GM18499 (cell line): ENCODE results near the gene TENM4.
A peak's percentile ranks its signal among the peaks of the same experiment; 100 is the strongest.

Source experiments
- ATAC-seq: cut with Tn5 transposase; IDR thresholded peaks from one replicate; pipeline ENCODE4 v1.9.1; 2021; ENCODE audit warnings: moderate number of reproducible peaks; ENCODE audit not compliant: insufficient read depth, unreplicated experiment

Gene TENM4

GRCh38 chr11:79440571-79441460 lies at the start of gene TENM4:
TSS of gene TENM4 (minus strand) at chr11:79441030. CDS start at chr11:79069944, 371,086 bp downstream.
- ATAC-seq = no peak

GRCh38 chr11:79488286-79488685 lies 47.5 kb upstream of the TENM4 start:
- no peak for ATAC-seq

DNA sequence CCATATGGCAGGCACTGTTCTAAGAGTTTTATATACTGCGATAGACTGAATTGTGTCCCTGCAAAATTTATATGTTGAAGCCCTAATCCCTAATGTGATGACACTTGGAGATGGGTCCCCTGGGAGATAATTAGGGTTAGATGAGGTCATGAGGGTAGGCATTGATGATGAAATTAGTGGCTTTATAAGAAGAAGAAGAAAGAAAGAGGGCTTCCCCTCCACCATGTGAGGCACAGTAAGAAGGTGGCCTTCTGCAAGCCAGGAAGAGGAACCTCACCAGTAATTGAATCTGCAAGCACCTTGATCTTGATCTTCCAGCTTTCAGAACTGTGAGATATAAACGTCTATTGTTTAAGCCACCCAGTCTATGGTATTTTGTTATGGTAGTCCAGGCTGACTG lies 46.6 kb upstream of the TENM4 start:
- no peak for ATAC-seq

- no peak for ATAC-seq
Observed at GRCh38 chr11:79486242-79486984, 45.6 kb upstream of the TENM4 start.

- ATAC-seq = no peak
Observed at GRCh38 chr11:79485694-79486093, 44.9 kb upstream of the TENM4 start.

GRCh38 chr11:79484872-79485271 lies 44.0 kb upstream of the TENM4 start:
- no peak for ATAC-seq

DNA sequence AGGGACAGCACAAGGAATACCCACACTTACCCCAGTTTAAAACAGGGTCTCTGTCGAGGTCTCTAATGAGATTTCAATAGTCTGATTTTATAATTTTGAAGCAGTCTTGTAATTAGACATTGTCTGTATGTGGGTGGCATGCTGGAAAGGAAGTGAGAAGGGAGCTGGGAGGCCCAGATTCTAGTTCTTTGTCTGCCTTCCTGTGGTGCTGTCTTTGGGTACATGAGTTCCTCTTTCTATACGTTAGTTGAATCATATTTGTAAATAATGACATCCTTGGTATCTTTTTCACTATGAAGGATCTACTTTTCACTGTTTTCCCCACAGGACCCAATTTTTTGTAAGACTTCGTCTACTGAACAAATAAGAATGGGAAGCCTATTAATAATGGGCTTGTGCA lies 42.0 kb upstream of the TENM4 start:
- ATAC-seq = peak; percentile 86

- ATAC-seq = peak; percentile 35
Observed at GRCh38 chr11:79481795-79482194, 41.0 kb upstream of the TENM4 start.

- no peak for ATAC-seq
Observed at GRCh38 chr11:79480864-79481263, 40.0 kb upstream of the TENM4 start.

DNA sequence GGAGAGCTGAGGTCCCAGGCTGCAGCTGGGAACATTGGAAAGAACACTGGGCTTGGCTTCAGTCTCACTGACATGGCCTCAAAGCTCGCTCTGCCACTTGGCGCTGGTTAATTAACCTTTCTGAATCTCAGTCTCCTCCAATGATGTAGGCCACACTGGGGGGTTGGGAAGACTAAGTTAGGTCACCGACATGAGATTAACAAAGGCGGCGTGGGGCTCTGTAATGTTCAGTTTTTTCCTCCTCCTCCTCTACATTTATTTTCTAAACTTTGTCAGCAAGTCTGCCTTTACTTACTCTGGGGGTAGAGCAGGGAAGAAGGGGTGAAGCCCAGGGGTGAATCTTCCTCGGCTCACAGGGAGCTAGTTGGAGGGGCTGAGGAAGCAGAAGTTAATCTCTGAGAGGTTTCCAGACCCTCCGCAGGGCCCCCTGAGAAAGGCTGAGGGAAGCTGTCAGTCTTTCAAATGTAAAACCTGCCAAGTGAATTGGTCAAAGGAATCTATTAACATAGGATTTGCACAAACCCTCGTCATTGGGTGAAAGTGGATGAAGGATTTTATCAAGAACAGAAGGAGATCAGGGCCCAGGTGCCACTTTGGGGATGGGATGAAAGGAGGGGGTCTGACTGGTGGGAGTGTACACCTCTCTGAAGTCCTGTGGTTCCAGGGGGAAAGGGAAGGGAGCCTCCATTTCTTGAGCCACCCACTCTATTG lies 32.1 kb upstream of the TENM4 start:
- no peak for ATAC-seq

- ATAC-seq = no peak
Observed at GRCh38 chr11:79471071-79471844, 30.4 kb upstream of the TENM4 start.

- ATAC-seq = no peak
Observed at GRCh38 chr11:79470161-79470560, 29.3 kb upstream of the TENM4 start.

DNA sequence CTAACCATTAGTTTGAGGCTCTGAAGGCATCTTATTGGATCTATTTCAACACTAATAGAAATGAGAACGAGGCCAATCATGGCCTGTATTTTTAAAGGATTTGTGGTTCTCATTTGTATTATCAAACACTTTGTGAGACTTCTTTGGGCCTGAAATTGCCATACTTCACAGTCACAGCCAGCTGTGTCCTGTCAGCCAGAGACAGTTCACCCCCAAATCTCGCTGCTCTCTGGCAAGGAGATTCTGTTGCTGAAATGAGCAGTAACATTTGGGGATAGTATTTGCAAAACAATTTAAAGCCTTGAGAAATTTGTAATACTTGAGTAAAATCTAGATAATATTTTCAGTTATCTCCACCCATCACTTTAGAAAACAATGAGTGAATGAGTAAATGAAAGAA lies 26.9 kb upstream of the TENM4 start:
- ATAC-seq = no peak

DNA sequence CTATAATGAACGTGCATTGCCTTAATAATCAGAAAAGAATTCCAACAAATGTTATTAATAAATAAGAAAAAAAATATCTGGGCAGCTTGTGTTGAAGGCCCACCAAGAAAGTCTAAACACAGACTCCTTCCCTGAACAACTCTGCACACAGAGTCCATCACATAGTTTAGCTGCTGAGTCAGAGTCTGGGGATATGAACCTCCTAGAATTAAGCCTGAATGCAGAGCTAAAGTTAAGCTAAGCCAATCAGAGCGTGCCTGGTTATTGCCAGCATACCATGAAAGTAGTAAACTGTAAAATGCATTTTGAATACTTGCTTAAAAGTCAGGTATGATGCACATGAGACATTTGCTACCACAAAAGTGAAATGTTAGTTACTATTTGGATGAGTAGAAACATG lies 25.6 kb upstream of the TENM4 start:
- ATAC-seq = no peak

GRCh38 chr11:79465160-79465559 lies 24.3 kb upstream of the TENM4 start:
- ATAC-seq = no peak

GRCh38 chr11:79461666-79462645 lies 21.1 kb upstream of the TENM4 start:
- no peak for ATAC-seq

GRCh38 chr11:79461144-79461543 lies 20.3 kb upstream of the TENM4 start:
- no peak for ATAC-seq

DNA sequence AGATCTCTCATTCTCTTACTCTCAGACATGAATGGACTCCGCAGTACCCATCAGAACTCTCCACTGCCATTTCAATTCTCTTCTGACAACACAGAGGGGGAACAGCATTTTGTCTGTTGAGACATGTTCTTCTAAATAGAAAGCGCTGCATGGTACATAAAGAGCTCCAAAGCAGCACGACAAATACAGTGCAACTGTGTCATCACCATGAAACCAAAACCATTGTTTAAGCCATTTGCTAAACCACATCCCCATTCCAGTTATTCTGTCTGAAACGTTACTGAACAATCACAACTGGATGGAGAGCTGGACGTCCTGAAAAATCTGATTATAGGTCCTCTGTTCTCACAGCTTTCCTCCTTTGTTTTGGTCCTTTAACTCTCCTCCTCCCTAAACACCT lies 17.9 kb upstream of the TENM4 start:
- no peak for ATAC-seq

DNA sequence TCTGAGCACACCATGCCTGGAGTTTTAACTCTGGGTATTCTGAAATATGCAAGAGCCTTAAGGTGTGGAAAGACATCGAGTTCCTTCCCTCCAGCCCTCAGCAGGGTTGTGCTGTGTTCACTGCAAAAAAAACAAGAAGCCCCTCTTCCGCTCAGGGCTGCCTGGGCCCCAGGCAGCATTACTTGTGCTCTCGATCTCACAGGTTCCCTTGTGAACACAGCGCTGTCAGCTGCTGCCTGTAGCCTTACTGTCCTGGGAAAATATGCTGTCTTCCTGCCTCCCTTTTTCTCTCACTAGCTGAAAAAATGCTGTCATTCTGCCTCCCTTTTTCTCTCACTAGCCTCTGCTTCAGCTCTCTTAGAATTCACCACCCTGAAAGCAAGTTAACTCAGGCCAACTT lies 15.7 kb upstream of the TENM4 start:
- ATAC-seq = no peak
